Right cardiac atrium (tissue), 5 donors: Measurements from ENCODE around the gene CNTNAP1. TPM values are rescaled to one million over a fixed set of nuclear protein-coding genes. Genes with fewer than 3 reads are reported as not detected.

ENCODE experiments used
- ATAC-seq, 2 donors: fragments of 200-7000 bp; cut with Tn5 transposase; one replicate each; pipeline versions ENCODE4 v1.8.0 to v1.9.1; 2020; ENCODE audit warnings: moderate library complexity in 2 of 2, mild to moderate bottlenecking in 1 of 2
- DNase-seq, 3 donors: peaks; one replicate each; pipeline ENCODE4 v3.0.0-alpha.2; 2020
- H3K27ac ChIP-seq: one replicate; pipeline ENCODE4 v1.5.1; 2013; ENCODE audit warnings: mild to moderate bottlenecking, low read length, control low read depth, moderate library complexity
- H3K27me3 ChIP-seq: one replicate; pipeline ENCODE4 v1.6.1; 2013; ENCODE audit not compliant: control insufficient read depth, insufficient read depth
- H3K4me1 ChIP-seq: one replicate; pipeline ENCODE4 v1.6.1; 2013; ENCODE audit warnings: low read length; ENCODE audit not compliant: control insufficient read depth, insufficient read depth
- H3K4me3 ChIP-seq: one replicate; pipeline ENCODE4 v1.5.1; 2013; ENCODE audit warnings: low read length, control low read depth
- H3K9me3 ChIP-seq: one replicate; pipeline ENCODE4 v1.6.1; 2013; ENCODE audit warnings: low read length; ENCODE audit not compliant: control insufficient read depth
- WGBS: extraction: QIAGEN DNeasy Blood & Tissue Kit; methylation state at CpG from one replicate; pipeline ENCODE4 v1.1.7; 2013; 5-methylcytosine and 5-hydroxymethylcytosine counted together
- intact Hi-C, 4 donors: fragments of 100-400 bp; cut with DNase I; formaldehyde crosslinking; loops; one replicate each; pipeline versions ENCODE4 v1.11.0 to v1.14.0; 2022 to 2023
- polyA plus RNA-seq: library from polyadenylated mRNA; stranded (reverse); fragments of 200-250 nt; gene quantifications from one replicate; pipeline ENCODE4 v1.2.3, GENCODE V29; 2013
- total RNA-seq, 4 donors: library from RNA; stranded (reverse); fragmentation: NEBNext Ultra II Directional; extraction: Animal tissue kit (Norgen Biotek cat#: 25700); gene quantifications; one replicate each; pipeline ENCODE4 v1.2.1, GENCODE V29; 2021
- donor health status: healthy with polysubstance abuse.
- donor health status: DM: no; HTN: yes; CAD: no.
- donor health status: DM: no; HTN: no; CAD: no.
- donor health status: DM: no; HTN: yes; CAD: no; lungs with severe emphysema.
- donor health status: DM: yes; HTN: yes; CAD: no.

Gene CNTNAP1
- total and polyA plus RNA-seq, 5 donors, result 4.6 to 9.9 (median 6.8) TPM

GRCh38 chr17:42686520-42687128, 4.3 kb downstream of the CNTNAP1 start:
- intact Hi-C loops, result loop anchor here in 1 of 4 donors (10.0 kb wide), 1 partner anchor 82 kb away; the partner anchor contains the start of genes RETREG3 and TUBG1
- Histone ChIP-seq H3K4me1 (peaks cover 2% of the 10 kb centered on the region), H3K9me3 (no peaks in the 10 kb centered on the region), H3K27ac (no peak overlapping the region), H3K27me3 (no peaks in the 10 kb centered on the region), H3K4me3 (no peak overlapping the region)
- no peak for DNase-seq
- ATAC-seq, result no peak
- WGBS, result 83% methylated on average over 32 of the region's 32 CpGs

GRCh38 chr17:42687707-42688320, 5.5 kb downstream of the CNTNAP1 start:
- Histone ChIP-seq H3K27me3 (no peaks in the 10 kb centered on the region), H3K4me1 (peaks cover 2% of the 10 kb centered on the region), H3K4me3 (no peak overlapping the region), H3K27ac (no peak overlapping the region), H3K9me3 (no peaks in the 10 kb centered on the region)
- intact Hi-C loops, result loop anchor here in 1 of 4 donors (10.0 kb wide), 1 partner anchor 83 kb away; the partner anchor contains the start of genes RETREG3 and TUBG1
- WGBS, result 76% methylated on average over 27 of the region's 27 CpGs
- ATAC-seq (no peak), DNase-seq (no peak)

GRCh38 chr17:42690596-42690995, 8.3 kb downstream of the CNTNAP1 start:
- WGBS, result 72% methylated on average over 10 of the region's 10 CpGs
- H3K4me1 ChIP-seq, result no peaks in the 10 kb centered on the region
- ATAC-seq (peak; percentile 15 to 54), DNase-seq (no peak)
- intact Hi-C loops, result no loop called here
- no peak overlapping the region for H3K27ac ChIP-seq
- no peaks in the 10 kb centered on the region for H3K27me3 ChIP-seq
- no peaks in the 10 kb centered on the region for H3K9me3 ChIP-seq
- no peak overlapping the region for H3K4me3 ChIP-seq

GRCh38 chr17:42691021-42691545, 8.8 kb downstream of the CNTNAP1 start:
- no peaks in the 10 kb centered on the region for H3K4me1 ChIP-seq
- no peak overlapping the region for H3K27ac ChIP-seq
- ATAC-seq, result peak in 1 of 2 donors; percentile 13
- no peaks in the 10 kb centered on the region for H3K9me3 ChIP-seq
- H3K4me3 ChIP-seq, result no peak overlapping the region
- intact Hi-C loops, result no loop called here
- DNase-seq, result no peak
- H3K27me3 ChIP-seq, result no peaks in the 10 kb centered on the region
- 86% methylated on average over 12 of the region's 12 CpGs for WGBS

- ATAC-seq (no peak), DNase-seq (no peak)
- WGBS, result 88% methylated on average over 11 of the region's 11 CpGs
- intact Hi-C loops, result no loop called here
- no peak overlapping the region for H3K27ac ChIP-seq
- H3K4me3 ChIP-seq, result no peak overlapping the region
- no peaks in the 10 kb centered on the region for H3K27me3 ChIP-seq
- H3K9me3 ChIP-seq, result no peaks in the 10 kb centered on the region
- H3K4me1 ChIP-seq, result no peaks in the 10 kb centered on the region
Measured at GRCh38 chr17:42692489-42692888, 10.2 kb downstream of the CNTNAP1 start.

- no peaks in the 10 kb centered on the region for H3K9me3 ChIP-seq
- H3K27me3 ChIP-seq, result no peaks in the 10 kb centered on the region
- no peak overlapping the region for H3K4me3 ChIP-seq
- no peak for ATAC-seq
- 86% methylated on average over 3 of the region's 3 CpGs for WGBS
- no peak overlapping the region for H3K27ac ChIP-seq
- H3K4me1 ChIP-seq, result no peaks in the 10 kb centered on the region
- intact Hi-C loops, result no loop called here
- no peak for DNase-seq
Measured at GRCh38 chr17:42694524-42694923, 12.2 kb downstream of the CNTNAP1 start.

- H3K4me1 ChIP-seq, result no peaks in the 10 kb centered on the region
- H3K9me3 ChIP-seq, result no peaks in the 10 kb centered on the region
- 91% methylated on average over 20 of the region's 20 CpGs for WGBS
- intact Hi-C loops, result no loop called here
- no peak for DNase-seq
- H3K27me3 ChIP-seq, result no peaks in the 10 kb centered on the region
- no peak for ATAC-seq
- H3K27ac ChIP-seq, result no peak overlapping the region
- H3K4me3 ChIP-seq, result no peak overlapping the region
Measured at GRCh38 chr17:42695500-42695899, 13.2 kb downstream of the CNTNAP1 start.

GRCh38 chr17:42697108-42697811, 14.9 kb downstream of the CNTNAP1 start:
- DNase-seq (no peak), ATAC-seq (no peak)
- WGBS, result 92% methylated on average over 19 of the region's 19 CpGs
- Histone ChIP-seq H3K27me3 (no peaks in the 10 kb centered on the region), H3K9me3 (no peaks in the 10 kb centered on the region), H3K27ac (no peak overlapping the region), H3K4me1 (no peaks in the 10 kb centered on the region), H3K4me3 (no peak overlapping the region)
- intact Hi-C loops, result no loop called here

GRCh38 chr17:42698736-42699414, 16.5 kb downstream of the CNTNAP1 start:
- no peaks in the 10 kb centered on the region for H3K4me1 ChIP-seq
- H3K9me3 ChIP-seq, result no peaks in the 10 kb centered on the region
- WGBS, result 24% methylated on average over 2 of the region's 2 CpGs
- ATAC-seq, result peak; percentile 67 to 74
- H3K27me3 ChIP-seq, result no peaks in the 10 kb centered on the region
- peak overlapping the region; percentile 59 for H3K27ac ChIP-seq
- peak; percentile 56 to 71 (median 71) for DNase-seq
- no peak overlapping the region for H3K4me3 ChIP-seq
- intact Hi-C loops, result no loop called here

GRCh38 chr17:42699415-42699740, 17.0 kb downstream of the CNTNAP1 start:
- Histone ChIP-seq H3K27me3 (no peaks in the 10 kb centered on the region), H3K4me3 (no peak overlapping the region), H3K4me1 (no peaks in the 10 kb centered on the region), H3K27ac (peak overlapping the region; percentile 59), H3K9me3 (no peaks in the 10 kb centered on the region)
- WGBS, result 81% methylated on average over 4 of the region's 4 CpGs
- DNase-seq (no peak), ATAC-seq (no peak)
- intact Hi-C loops, result no loop called here
